Stimulated activated naive CD8-positive, alpha-beta T cell treated with anti-CD3 and anti-CD28 coated beads, Interleukin-15, amount 100 ng/mL, for 72 hours (primary cell): ENCODE measurements around the gene KLC1.
A peak's percentile ranks its signal among the peaks of the same experiment; 100 is the strongest.

Experiments
- ATAC-seq: fragments of 150-1000 bp; cut with Tn5 transposase; 2 replicates; pipeline ENCODE4 v1.10.0; 2021; ENCODE audit warnings: mild to moderate bottlenecking, moderate library complexity
- DNase-seq, 2 donors: peaks; one replicate each; pipeline ENCODE4 v3.0.0; 2021 to 2022
- H3K27ac Mint-ChIP-seq, 2 donors: one replicate each; pipeline ENCODE4 v1.8.0; 2022; ENCODE audit warnings: mild to moderate bottlenecking in 2 of 2, mixed read lengths in 2 of 2, moderate library complexity in 2 of 2
- H3K27me3 Mint-ChIP-seq: one replicate; pipeline ENCODE4 v1.8.0; 2022; ENCODE audit warnings: mixed read lengths
- H3K4me1 Mint-ChIP-seq: one replicate; pipeline ENCODE4 v1.8.0; 2022; ENCODE audit warnings: mild to moderate bottlenecking, mixed read lengths
- H3K4me3 Mint-ChIP-seq, 2 donors: one replicate each; pipeline ENCODE4 v1.8.0; 2022; ENCODE audit warnings: mild to moderate bottlenecking in 2 of 2, mixed read lengths in 2 of 2, moderate library complexity in 1 of 2
- H3K9me3 Mint-ChIP-seq, 2 donors: one replicate each; pipeline ENCODE4 v1.8.0; 2022; ENCODE audit warnings: mixed read lengths in 2 of 2

The KLC1 gene

GRCh38 chr14:103724116-103724515 is 95.1 kb downstream of the KLC1 start:
- H3K4me1 Mint-ChIP-seq: peaks cover 15% of the 10 kb centered on the region

GRCh38 chr14:103725001-103725682 is 96.1 kb downstream of the KLC1 start:
- Mint-ChIP-seq H3K27ac (no peak overlapping the region), H3K4me3 (no peak overlapping the region), H3K27me3 (no peaks in the 10 kb centered on the region), H3K9me3 (no peaks in the 10 kb centered on the region), H3K4me1 (peaks cover 5% of the 10 kb centered on the region)
- no peak for ATAC-seq
- no peak for DNase-seq

More at GRCh38 chr14:103724116-103724515, 95.1 kb downstream of the KLC1 start:
- ATAC-seq (peak; percentile 26), DNase-seq (no peak)
- no peak overlapping the region for H3K4me3 Mint-ChIP-seq
- no peak overlapping the region for H3K27ac Mint-ChIP-seq
- H3K9me3 Mint-ChIP-seq: no peaks in the 10 kb centered on the region
- H3K27me3 Mint-ChIP-seq: no peaks in the 10 kb centered on the region

- DNase-seq: no peak
- H3K4me1 Mint-ChIP-seq: no peaks in the 10 kb centered on the region
- no peaks in the 10 kb centered on the region for H3K27me3 Mint-ChIP-seq
- no peak overlapping the region for H3K27ac Mint-ChIP-seq
- no peaks in the 10 kb centered on the region for H3K9me3 Mint-ChIP-seq
- ATAC-seq: no peak
- H3K4me3 Mint-ChIP-seq: no peak overlapping the region
Measured at GRCh38 chr14:103725739-103726395, 96.9 kb downstream of the KLC1 start.

- no peak for DNase-seq
- H3K4me3 Mint-ChIP-seq: no peak overlapping the region
- no peaks in the 10 kb centered on the region for H3K4me1 Mint-ChIP-seq
- H3K9me3 Mint-ChIP-seq: no peaks in the 10 kb centered on the region
- no peaks in the 10 kb centered on the region for H3K27me3 Mint-ChIP-seq
- H3K27ac Mint-ChIP-seq: no peak overlapping the region
- ATAC-seq: no peak
Measured at GRCh38 chr14:103726474-103726873, 97.5 kb downstream of the KLC1 start.

- no peak overlapping the region for H3K4me3 Mint-ChIP-seq
- H3K27me3 Mint-ChIP-seq: no peaks in the 10 kb centered on the region
- H3K27ac Mint-ChIP-seq: no peak overlapping the region
- no peak for DNase-seq
- H3K4me1 Mint-ChIP-seq: no peaks in the 10 kb centered on the region
- ATAC-seq: no peak
- no peaks in the 10 kb centered on the region for H3K9me3 Mint-ChIP-seq
Measured at GRCh38 chr14:103727313-103727980, 98.4 kb downstream of the KLC1 start.

- H3K27ac Mint-ChIP-seq: peak overlapping the region in 1 of 2 donors; percentile 90
- no peaks in the 10 kb centered on the region for H3K9me3 Mint-ChIP-seq
- H3K4me1 Mint-ChIP-seq: no peaks in the 10 kb centered on the region
- H3K4me3 Mint-ChIP-seq: no peak overlapping the region
- H3K27me3 Mint-ChIP-seq: no peaks in the 10 kb centered on the region
- ATAC-seq (no peak), DNase-seq (no peak)
Measured at GRCh38 chr14:103728141-103728540, 99.1 kb downstream of the KLC1 start.

GRCh38 chr14:103728721-103729120 is 99.7 kb downstream of the KLC1 start:
- no peak overlapping the region for H3K4me3 Mint-ChIP-seq

GRCh38 chr14:103729496-103730448 is 100.8 kb downstream of the KLC1 start:
- DNase-seq (no peak), ATAC-seq (peak; percentile 6)
- H3K27me3 Mint-ChIP-seq: no peaks in the 10 kb centered on the region
- no peak overlapping the region for H3K4me3 Mint-ChIP-seq
- no peaks in the 10 kb centered on the region for H3K4me1 Mint-ChIP-seq
- H3K9me3 Mint-ChIP-seq: no peaks in the 10 kb centered on the region
- H3K27ac Mint-ChIP-seq: peak overlapping the region in 1 of 2 donors; percentile 66

More at GRCh38 chr14:103728721-103729120, 99.7 kb downstream of the KLC1 start:
- H3K27ac Mint-ChIP-seq: peak overlapping the region in 1 of 2 donors; percentile 90
- ATAC-seq (no peak), DNase-seq (no peak)
- no peaks in the 10 kb centered on the region for H3K4me1 Mint-ChIP-seq
- no peaks in the 10 kb centered on the region for H3K27me3 Mint-ChIP-seq
- no peaks in the 10 kb centered on the region for H3K9me3 Mint-ChIP-seq

- no peak overlapping the region for H3K27ac Mint-ChIP-seq
- H3K27me3 Mint-ChIP-seq: no peaks in the 10 kb centered on the region
- no peak for DNase-seq
- H3K9me3 Mint-ChIP-seq: no peaks in the 10 kb centered on the region
- no peak overlapping the region for H3K4me3 Mint-ChIP-seq
- peak; percentile 23 for ATAC-seq
- no peaks in the 10 kb centered on the region for H3K4me1 Mint-ChIP-seq
Measured at GRCh38 chr14:103730490-103731035, 101.6 kb downstream of the KLC1 start.

GRCh38 chr14:103731481-103731880 is 102.5 kb downstream of the KLC1 start:
- no peak overlapping the region for H3K27ac Mint-ChIP-seq

GRCh38 chr14:103731916-103732867 is 103.2 kb downstream of the KLC1 start:
- peak; percentile 24 for ATAC-seq
- Mint-ChIP-seq H3K4me3 (no peak overlapping the region), H3K4me1 (no peaks in the 10 kb centered on the region), H3K9me3 (no peaks in the 10 kb centered on the region), H3K27me3 (no peaks in the 10 kb centered on the region), H3K27ac (peak overlapping the region in 1 of 2 donors; percentile 89)
- DNase-seq: no peak

More at GRCh38 chr14:103731481-103731880, 102.5 kb downstream of the KLC1 start:
- no peak for DNase-seq
- no peaks in the 10 kb centered on the region for H3K27me3 Mint-ChIP-seq
- H3K4me3 Mint-ChIP-seq: no peak overlapping the region
- H3K4me1 Mint-ChIP-seq: no peaks in the 10 kb centered on the region
- no peak for ATAC-seq
- H3K9me3 Mint-ChIP-seq: no peaks in the 10 kb centered on the region

GRCh38 chr14:103732868-103733620 is 104.0 kb downstream of the KLC1 start:
- Mint-ChIP-seq H3K9me3 (no peaks in the 10 kb centered on the region), H3K4me3 (no peak overlapping the region), H3K27ac (no peak overlapping the region), H3K4me1 (no peaks in the 10 kb centered on the region), H3K27me3 (no peaks in the 10 kb centered on the region)
- DNase-seq: no peak
- ATAC-seq: no peak

- ATAC-seq (no peak), DNase-seq (no peak)
- H3K27me3 Mint-ChIP-seq: no peaks in the 10 kb centered on the region
- H3K9me3 Mint-ChIP-seq: no peaks in the 10 kb centered on the region
- H3K27ac Mint-ChIP-seq: no peak overlapping the region
- no peaks in the 10 kb centered on the region for H3K4me1 Mint-ChIP-seq
- H3K4me3 Mint-ChIP-seq: no peak overlapping the region
Measured at GRCh38 chr14:103733651-103734050, 104.6 kb downstream of the KLC1 start.
